Skeletal muscle cell (primary cell): ENCODE measurements around the gene KCNC1.

Experiments
- DNase-seq: peaks from one replicate; pipeline ENCODE4 v3.0.0-alpha.2; 2010; ENCODE audit warnings: low read depth
- H3K4me3 ChIP-seq: 2 replicates; pipeline ENCODE4 v1.5.1; 2011; ENCODE audit warnings: low read depth, mild to moderate bottlenecking, control low read depth, low read length, moderate library complexity

The KCNC1 gene

GRCh38 chr11:17748761-17749721, 14.5 kb downstream of the KCNC1 start:
- DNase-seq: no peak
- H3K4me3 ChIP-seq: no peak overlapping the region

GRCh38 chr11:17750013-17750800, 15.6 kb downstream of the KCNC1 start:
- DNase-seq: no peak
- H3K4me3 ChIP-seq: no peak overlapping the region

GRCh38 chr11:17750801-17751165, 16.2 kb downstream of the KCNC1 start:
- no peak overlapping the region for H3K4me3 ChIP-seq
- no peak for DNase-seq

GRCh38 chr11:17751558-17751957, 17.0 kb downstream of the KCNC1 start:
- H3K4me3 ChIP-seq: no peak overlapping the region
- DNase-seq: no peak

GRCh38 chr11:17752144-17752543, 17.6 kb downstream of the KCNC1 start:
- no peak for DNase-seq
- H3K4me3 ChIP-seq: no peak overlapping the region

- no peak for DNase-seq
- no peak overlapping the region for H3K4me3 ChIP-seq
Observed at GRCh38 chr11:17753153-17753552, 18.6 kb downstream of the KCNC1 start.

GRCh38 chr11:17753641-17754040, 19.1 kb downstream of the KCNC1 start:
- DNase-seq: no peak

GRCh38 chr11:17755891-17756290, 21.3 kb downstream of the KCNC1 start:
- H3K4me3 ChIP-seq: no peak overlapping the region
- no peak for DNase-seq

More at GRCh38 chr11:17753641-17754040, 19.1 kb downstream of the KCNC1 start:
- H3K4me3 ChIP-seq: no peak overlapping the region

GRCh38 chr11:17760102-17761029, 25.8 kb downstream of the KCNC1 start:
- DNase-seq: no peak
- no peak overlapping the region for H3K4me3 ChIP-seq

GRCh38 chr11:17762309-17762974, 27.9 kb downstream of the KCNC1 start:
- no peak overlapping the region for H3K4me3 ChIP-seq
- DNase-seq: no peak

- H3K4me3 ChIP-seq: no peak overlapping the region
- no peak for DNase-seq
Observed at GRCh38 chr11:17763244-17763643, 28.7 kb downstream of the KCNC1 start.

GRCh38 chr11:17763703-17764102, 29.1 kb downstream of the KCNC1 start:
- no peak overlapping the region for H3K4me3 ChIP-seq
- no peak for DNase-seq

GRCh38 chr11:17764446-17765218, 30.1 kb downstream of the KCNC1 start:
- no peak for DNase-seq

GRCh38 chr11:17765356-17766072, 30.9 kb downstream of the KCNC1 start:
- H3K4me3 ChIP-seq: no peak overlapping the region
- DNase-seq: no peak

More at GRCh38 chr11:17764446-17765218, 30.1 kb downstream of the KCNC1 start:
- H3K4me3 ChIP-seq: no peak overlapping the region

- no peak for DNase-seq
- no peak overlapping the region for H3K4me3 ChIP-seq
Observed at GRCh38 chr11:17766073-17766359, 31.4 kb downstream of the KCNC1 start.

GRCh38 chr11:17766590-17766989, 32.0 kb downstream of the KCNC1 start:
- H3K4me3 ChIP-seq: no peak overlapping the region
- DNase-seq: no peak

GRCh38 chr11:17767301-17767885, 32.8 kb downstream of the KCNC1 start:
- no peak overlapping the region for H3K4me3 ChIP-seq
- DNase-seq: no peak
